HG02885 (cell line): Measurements from ENCODE around the gene CPSF4L.

Experiments
- ATAC-seq: cut with Tn5 transposase; IDR thresholded peaks from one replicate; pipeline ENCODE4 v1.9.1; 2021; ENCODE audit warnings: mild to moderate bottlenecking; ENCODE audit not compliant: unreplicated experiment, poor library complexity

Gene CPSF4L

DNA sequence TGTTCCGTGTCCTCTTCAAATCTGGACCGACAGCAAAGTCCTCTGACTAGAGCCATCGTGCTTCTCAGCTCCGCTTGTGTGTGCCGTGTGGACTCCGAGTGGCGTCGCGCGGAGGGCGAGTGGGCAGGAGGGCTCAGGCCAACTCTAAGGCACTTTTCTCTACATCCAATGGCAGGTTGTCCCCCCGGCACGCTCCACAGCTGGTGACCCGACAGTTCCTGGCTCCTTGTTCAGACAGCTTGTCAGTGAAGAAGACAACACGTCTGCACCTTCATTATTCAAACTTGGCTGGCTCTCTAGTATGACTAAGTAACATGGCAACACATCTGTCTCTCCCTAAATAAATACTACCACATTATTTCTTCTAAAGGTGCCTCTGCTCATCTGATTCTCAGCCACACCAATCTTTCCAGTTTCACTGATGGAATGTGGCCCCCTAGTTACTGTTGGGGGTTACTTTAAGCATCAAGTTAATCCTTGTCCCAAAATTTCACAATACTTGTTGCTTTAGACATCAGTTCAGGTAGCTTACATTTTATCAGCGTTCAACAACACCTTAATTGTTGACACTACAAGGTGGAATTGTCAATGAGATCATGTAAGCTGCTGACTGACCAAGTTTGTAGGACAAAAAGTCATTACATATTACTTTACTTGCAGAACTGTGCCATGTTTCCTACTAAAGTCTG is 53.4 kb downstream of the CPSF4L start:
- no peak for ATAC-seq

DNA sequence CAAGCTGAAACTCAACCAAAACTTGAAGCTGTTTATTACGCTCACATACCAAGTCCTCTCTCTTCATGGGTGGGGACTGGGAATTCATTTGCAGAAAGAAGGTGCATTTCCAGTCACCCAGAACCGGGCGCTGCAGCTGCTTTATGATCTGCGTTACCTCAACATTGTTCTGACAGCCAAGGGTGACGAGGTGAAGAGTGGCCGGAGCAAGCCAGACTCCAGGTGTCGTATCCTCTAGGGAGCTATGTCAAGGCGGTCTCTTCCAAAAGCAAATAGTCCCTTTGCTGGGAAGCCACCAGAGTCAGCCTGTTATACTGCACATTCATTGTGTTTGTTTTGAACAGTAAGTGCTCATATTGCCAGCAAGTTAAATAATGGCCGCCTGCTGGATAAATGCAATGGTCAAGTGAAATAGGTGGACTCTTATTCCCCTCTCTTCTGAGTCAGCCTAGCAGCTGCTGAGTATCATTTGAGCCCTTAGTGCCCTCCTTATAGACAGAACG is 56.2 kb downstream of the CPSF4L start:
- no peak for ATAC-seq

- ATAC-seq, result no peak
These were observed 57.7 kb downstream of the CPSF4L start for GRCh38 chr17:73203788-73204479.

DNA sequence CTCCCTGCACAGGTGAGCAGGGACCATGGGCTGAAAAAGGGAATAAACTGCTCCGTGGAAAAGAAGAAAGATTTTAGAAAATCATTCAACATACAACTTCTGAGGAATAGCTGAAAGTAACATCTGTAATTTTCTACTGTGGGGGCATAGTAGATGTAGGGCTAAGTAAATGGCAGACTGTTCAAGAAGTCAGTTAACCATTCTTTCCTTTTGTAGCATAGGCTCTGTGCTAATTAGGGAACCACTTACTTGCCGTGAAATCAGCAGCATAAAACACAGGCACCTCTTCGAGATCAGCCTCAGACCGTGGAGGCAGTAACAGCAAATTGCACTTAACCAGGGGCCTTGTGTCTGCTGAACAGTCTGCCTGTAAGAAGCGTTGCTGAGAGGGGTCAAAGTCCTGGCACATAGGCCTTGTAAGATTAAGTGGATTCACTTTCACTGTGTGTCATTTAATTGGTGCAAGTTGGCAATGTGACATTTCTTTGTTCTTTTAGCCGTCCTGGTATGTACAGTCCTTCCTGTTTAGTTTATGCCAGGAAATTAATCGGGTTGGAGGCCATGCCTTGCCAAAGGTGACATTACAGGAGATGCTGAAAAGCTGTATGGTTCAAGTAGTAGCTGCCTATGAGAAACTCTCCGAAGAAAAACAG is 58.4 kb downstream of the CPSF4L start:
- no peak for ATAC-seq

DNA sequence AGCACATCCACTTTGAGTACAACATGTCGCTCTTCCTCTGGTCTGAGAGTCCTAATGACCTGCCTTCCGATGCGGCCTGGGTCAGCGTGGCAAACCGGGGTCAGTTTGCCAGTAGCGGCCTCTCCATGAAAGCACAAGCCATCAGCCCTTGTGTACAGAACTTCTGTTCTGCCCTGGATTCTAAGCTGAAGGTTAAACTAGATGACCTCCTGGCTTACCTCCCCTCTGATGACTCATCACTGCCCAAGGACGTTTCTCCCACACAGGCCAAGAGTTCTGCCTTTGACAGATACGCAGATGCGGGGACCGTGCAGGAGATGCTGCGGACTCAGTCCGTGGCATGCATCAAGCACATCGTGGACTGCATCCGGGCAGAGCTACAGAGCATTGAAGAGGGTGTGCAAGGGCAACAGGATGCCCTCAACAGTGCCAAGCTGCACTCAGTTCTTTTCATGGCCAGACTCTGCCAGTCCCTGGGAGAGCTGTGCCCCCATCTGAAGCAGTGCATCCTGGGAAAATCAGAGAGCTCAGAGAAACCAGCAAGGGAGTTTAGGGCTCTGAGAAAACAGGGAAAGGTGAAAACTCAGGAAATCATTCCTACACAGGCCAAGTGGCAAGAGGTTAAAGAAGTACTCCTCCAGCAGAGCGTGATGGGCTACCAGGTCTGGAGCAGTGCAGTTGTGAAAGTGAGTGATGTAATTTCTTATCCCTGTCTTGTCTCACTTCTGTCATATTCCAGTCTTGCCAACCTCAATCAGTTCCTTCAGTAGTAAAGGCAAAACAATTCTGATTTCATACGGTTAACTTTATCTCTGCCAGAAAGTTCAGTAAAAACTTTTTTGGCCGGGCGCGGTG is 60.2 kb downstream of the CPSF4L start:
- ATAC-seq, result no peak

DNA sequence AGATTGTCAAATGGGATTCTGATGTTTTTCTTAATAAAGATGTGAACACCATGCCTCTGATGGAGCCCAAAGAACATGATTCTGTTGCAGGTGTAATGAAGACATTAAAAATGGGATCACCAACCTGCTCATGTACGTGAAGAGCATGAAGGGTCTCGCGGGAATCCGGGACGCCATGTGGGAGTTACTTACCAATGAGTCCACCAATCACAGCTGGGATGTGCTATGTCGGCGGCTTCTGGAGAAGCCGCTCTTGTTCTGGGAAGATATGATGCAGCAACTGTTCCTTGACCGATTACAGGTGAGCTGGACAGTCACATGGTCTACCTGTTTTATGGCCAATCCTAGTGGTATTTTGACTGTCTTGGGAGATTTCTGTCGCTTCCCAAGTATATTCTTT is 61.2 kb downstream of the CPSF4L start:
- no peak for ATAC-seq

DNA sequence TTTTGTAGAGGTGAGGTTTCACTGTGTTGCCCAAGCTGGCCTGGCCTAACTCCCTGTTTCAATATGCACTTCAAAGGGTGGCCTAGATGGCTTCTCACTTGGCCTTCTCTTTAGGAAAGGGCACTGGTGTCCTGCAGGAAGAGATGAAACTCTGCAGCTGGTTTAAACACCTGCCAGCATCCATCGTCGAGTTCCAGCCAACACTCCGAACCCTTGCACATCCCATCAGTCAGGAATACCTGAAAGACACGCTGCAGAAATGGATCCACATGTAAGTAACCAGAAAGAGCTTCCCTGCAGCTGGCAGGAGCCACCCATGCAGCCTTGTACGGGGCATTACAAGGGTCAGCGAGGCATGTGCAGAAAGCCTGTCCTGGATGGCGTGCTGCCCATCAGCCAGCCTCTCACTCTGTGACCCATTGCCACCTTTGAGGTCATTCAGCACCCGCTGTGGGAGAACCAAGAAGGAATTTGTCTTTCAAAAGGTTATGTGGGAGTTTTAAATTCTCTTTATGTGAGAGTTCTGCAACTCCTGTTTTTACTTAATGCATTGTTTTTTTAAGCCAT is 61.8 kb downstream of the CPSF4L start:
- no peak for ATAC-seq

DNA sequence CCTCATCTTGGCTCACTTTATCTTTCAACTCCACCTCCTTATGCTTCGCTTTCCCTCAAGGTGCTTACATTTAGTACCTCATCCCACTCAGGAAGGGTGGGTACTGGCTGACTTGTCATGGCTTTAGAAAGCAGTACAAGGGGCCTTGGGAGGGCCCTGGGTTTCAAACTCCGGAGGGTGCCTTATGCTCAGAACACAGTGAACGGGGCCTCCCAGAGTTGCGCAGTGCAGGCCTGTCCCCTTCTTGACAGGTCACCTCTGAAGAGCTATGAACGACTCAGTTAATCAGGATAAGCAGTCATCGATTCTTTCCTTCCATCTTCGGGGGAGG is 62.8 kb downstream of the CPSF4L start:
- ATAC-seq, result no peak
